Activated CD4-positive, alpha-beta T cell treated with anti-CD3 and anti-CD28 coated beads, Interleukin-2, amount 50 U/mL, for 16 hours (primary cell): ENCODE results near the gene GJB5.
"Not testable (repeated sequence)": the region's sequence is repeated elsewhere in the genome, so short reads cannot be mapped to it uniquely, and the experiment has no call there.

ENCODE experiments used
- DNase-seq: peaks from one replicate; pipeline ENCODE4 v3.0.0-alpha.2; 2020

Gene GJB5

GRCh38 chr1:34746101-34746500, 8.7 kb upstream of the GJB5 start:
- no peak for DNase-seq

- no peak for DNase-seq
Observed at GRCh38 chr1:34746785-34747637, 7.8 kb upstream of the GJB5 start.

GRCh38 chr1:34747638-34747941, 7.3 kb upstream of the GJB5 start:
- no peak for DNase-seq

GRCh38 chr1:34749992-34750391, 4.9 kb upstream of the GJB5 start:
- DNase-seq = no peak

- DNase-seq = no peak
Observed at GRCh38 chr1:34750610-34751009, 4.2 kb upstream of the GJB5 start.

GRCh38 chr1:34753163-34753562, 1.7 kb upstream of the GJB5 start:
- DNase-seq = no peak

GRCh38 chr1:34755961-34756360, 1.1 kb downstream of the GJB5 start:
- no peak for DNase-seq

GRCh38 chr1:34757386-34757785, 2.5 kb downstream of the GJB5 start:
- no peak for DNase-seq

GRCh38 chr1:34758751-34759150, 3.9 kb downstream of the GJB5 start:
- DNase-seq = no peak

- no peak for DNase-seq
Observed at GRCh38 chr1:34759503-34760357, 4.9 kb downstream of the GJB5 start, which contains the start of gene GJB4. Gene GJB4, plus strand, starts transcription at chr1:34759740. Its CDS starts 1,515 bp downstream, at chr1:34761255.

- DNase-seq = no peak
Observed at GRCh38 chr1:34761176-34761761, 6.4 kb downstream of the GJB5 start.

- no peak for DNase-seq
Observed at GRCh38 chr1:34761776-34762307, 7.0 kb downstream of the GJB5 start.

GRCh38 chr1:34762474-34763141, 7.8 kb downstream of the GJB5 start:
- no peak for DNase-seq

- DNase-seq = no peak
Observed at GRCh38 chr1:34763142-34763781, 8.4 kb downstream of the GJB5 start.

- no peak for DNase-seq
Observed at GRCh38 chr1:34768856-34769255, 14.0 kb downstream of the GJB5 start.

GRCh38 chr1:34770891-34771504, 16.2 kb downstream of the GJB5 start:
- DNase-seq = no peak

- no peak for DNase-seq
Observed at GRCh38 chr1:34771573-34772371, 16.9 kb downstream of the GJB5 start.

GRCh38 chr1:34773114-34773513, 18.3 kb downstream of the GJB5 start:
- not testable (repeated sequence) for DNase-seq

GRCh38 chr1:34774957-34775356, 20.1 kb downstream of the GJB5 start:
- DNase-seq = no peak

- DNase-seq = no peak
Observed at GRCh38 chr1:34776911-34777310, 22.1 kb downstream of the GJB5 start.
